Measurements from ENCODE around the gene FAM168B. TPM values are rescaled to one million over a fixed set of nuclear protein-coding genes. Genes with fewer than 3 reads are reported as not detected.

Gene FAM168B
- total and polyA plus RNA-seq, 2 of the 13 experiments (the other 11 are each of a cell fraction or from before 2014, with no cell fraction given), result 64.5 to 113 TPM

GRCh38 chr2:131094463-131095281 lies 1.4 kb upstream of the FAM168B start (continued):
- TF ChIP-seq ZBTB40 (IDR thresholded peaks at IDR 0.05) (no peak), ZBTB40 (CRISPR knock-in tag; IDR thresholded peaks at IDR 0.05) (no peak), GRHL1 (CRISPR knock-in tag; conservative IDR thresholded peaks at IDR 0.05) (no peak), ZNF121 (CRISPR knock-in tag; IDR thresholded peaks at IDR 0.05) (peak; percentile 44; the same call in 1 of the 2 replicates), TAF1 (CRISPR knock-in tag; IDR thresholded peaks at IDR 0.05) (no peak), ZNF770 (CRISPR knock-in tag; IDR thresholded peaks at IDR 0.05) (peak; percentile 96), ZNF660 (CRISPR knock-in tag; IDR thresholded peaks at IDR 0.05; ENCODE audit: borderline replicate concordance, low read depth) (no peak), KLF16 (CRISPR knock-in tag; IDR thresholded peaks at IDR 0.05) (no peak), ZBTB8A (CRISPR knock-in tag; IDR thresholded peaks at IDR 0.05; ENCODE audit: borderline replicate concordance, low read depth) (no peak), FUBP1 (CRISPR knock-in tag; IDR thresholded peaks at IDR 0.05; ENCODE audit: borderline replicate concordance) (no peak), MAFF (IDR thresholded peaks at IDR 0.05; ENCODE audit: low read depth, low read length) (peak; percentile 49), ZNF816 (CRISPR knock-in tag; IDR thresholded peaks at IDR 0.05; ENCODE audit: borderline replicate concordance) (no peak), ZNF430 (CRISPR knock-in tag; IDR thresholded peaks at IDR 0.05) (peak; percentile 31; the same call in 1 of the 2 replicates)

Measured in HepG2 (cell line).